CD4-positive, alpha-beta memory T cell (primary cell): ENCODE measurements around the gene MYOZ3. TPM values are rescaled to one million over a fixed set of nuclear protein-coding genes. Genes with fewer than 3 reads are reported as not detected.

Experiments
- CTCF ChIA-PET: fragments of 350-600 bp; sonication (Branson Sonifier 250); formaldehyde crosslinking; loops from one replicate; lab custom pipeline; 2021; ENCODE audit warnings: inconsistent platforms; ENCODE audit not compliant: partially characterized antibody; lab: Charles Lee
- POLR2A ChIA-PET: fragments of 350-600 bp; sonication (Branson Sonifier 250); formaldehyde crosslinking; loops from one replicate; lab custom pipeline; 2021; ENCODE audit not compliant: partially characterized antibody; lab: Charles Lee
- DNase-seq, 5 donors: peaks; one replicate each; pipeline versions ENCODE4 v3.0.0 to v3.0.0-alpha.2; 2020 to 2022; ENCODE audit warnings: mixed read lengths in 1 of 5
- H3K27ac ChIP-seq: one replicate; pipeline ENCODE4 v1.7.0; 2013; ENCODE audit warnings: low read depth, low read length
- H3K27me3 ChIP-seq: 2 replicates; pipeline ENCODE4 v1.7.0; 2013; ENCODE audit warnings: mild to moderate bottlenecking, low read length, moderate library complexity; ENCODE audit not compliant: insufficient read depth
- H3K36me3 ChIP-seq: 2 replicates; pipeline ENCODE4 v1.7.0; 2013; ENCODE audit warnings: mild to moderate bottlenecking, low read length, moderate library complexity; ENCODE audit not compliant: insufficient read depth
- H3K4me1 ChIP-seq: 2 replicates; pipeline ENCODE4 v1.7.0; 2013; ENCODE audit warnings: mild to moderate bottlenecking, low read length, moderate library complexity; ENCODE audit not compliant: insufficient read depth
- H3K4me3 ChIP-seq, 2 donors: one replicate each; pipeline ENCODE4 v1.7.0; 2013; ENCODE audit warnings: low read length in 2 of 2, mild to moderate bottlenecking in 1 of 2
- H3K9me3 ChIP-seq, 2 donors: one replicate each; pipeline ENCODE4 v1.7.0; 2013; ENCODE audit warnings: low read length in 2 of 2, control low read depth in 1 of 2; ENCODE audit not compliant: control insufficient read depth in 1 of 2
- H3K27ac Mint-ChIP-seq, 7 donors: one replicate each; pipeline ENCODE4 v1.8.0; 2020 to 2021; ENCODE audit warnings: mixed read lengths in 7 of 7, mild to moderate bottlenecking in 6 of 7, inconsistent platforms in 3 of 7, moderate library complexity in 3 of 7
- H3K27me3 Mint-ChIP-seq, 2 donors: one replicate each; pipeline ENCODE4 v1.8.0; 2020 to 2021; ENCODE audit warnings: mixed read lengths in 2 of 2
- H3K36me3 Mint-ChIP-seq, 2 donors: one replicate each; pipeline ENCODE4 v1.8.0; 2020 to 2021; ENCODE audit warnings: mixed read lengths in 2 of 2, inconsistent platforms in 1 of 2, mild to moderate bottlenecking in 1 of 2
- H3K4me1 Mint-ChIP-seq, 4 donors: one replicate each; pipeline ENCODE4 v1.8.0; 2020 to 2021; ENCODE audit warnings: mixed read lengths in 4 of 4, mild to moderate bottlenecking in 1 of 4
- H3K4me3 Mint-ChIP-seq, 8 donors: one replicate each; pipeline ENCODE4 v1.8.0; 2020 to 2021; ENCODE audit warnings: mixed read lengths in 8 of 8, mild to moderate bottlenecking in 7 of 8, moderate library complexity in 6 of 8, inconsistent platforms in 3 of 8
- H3K9me3 Mint-ChIP-seq, 8 donors: one replicate each; pipeline ENCODE4 v1.8.0; 2020 to 2021; ENCODE audit warnings: mixed read lengths in 8 of 8, mild to moderate bottlenecking in 5 of 8, inconsistent platforms in 3 of 8, moderate library complexity in 1 of 8
- intact Hi-C: fragments of 100-400 bp; cut with micrococcal nuclease; formaldehyde crosslinking; loops from one replicate; pipeline ENCODE4 v1.15.1; 2023
- polyA plus RNA-seq, 2 donors: library from polyadenylated mRNA; unstranded; fragments of 300-500 nt; fragmentation: Illumina TruSeq; gene quantifications; one replicate each; pipeline ENCODE4 v1.2.3, GENCODE V29; 2021
- total RNA-seq, 2 experiments: library from RNA; stranded (reverse); gene quantifications; one replicate each; pipeline ENCODE4 v1.2.3, GENCODE V29; 2021

The MYOZ3 gene
- total and polyA plus RNA-seq, 4 experiments from 2014 or later = not detected

DNA sequence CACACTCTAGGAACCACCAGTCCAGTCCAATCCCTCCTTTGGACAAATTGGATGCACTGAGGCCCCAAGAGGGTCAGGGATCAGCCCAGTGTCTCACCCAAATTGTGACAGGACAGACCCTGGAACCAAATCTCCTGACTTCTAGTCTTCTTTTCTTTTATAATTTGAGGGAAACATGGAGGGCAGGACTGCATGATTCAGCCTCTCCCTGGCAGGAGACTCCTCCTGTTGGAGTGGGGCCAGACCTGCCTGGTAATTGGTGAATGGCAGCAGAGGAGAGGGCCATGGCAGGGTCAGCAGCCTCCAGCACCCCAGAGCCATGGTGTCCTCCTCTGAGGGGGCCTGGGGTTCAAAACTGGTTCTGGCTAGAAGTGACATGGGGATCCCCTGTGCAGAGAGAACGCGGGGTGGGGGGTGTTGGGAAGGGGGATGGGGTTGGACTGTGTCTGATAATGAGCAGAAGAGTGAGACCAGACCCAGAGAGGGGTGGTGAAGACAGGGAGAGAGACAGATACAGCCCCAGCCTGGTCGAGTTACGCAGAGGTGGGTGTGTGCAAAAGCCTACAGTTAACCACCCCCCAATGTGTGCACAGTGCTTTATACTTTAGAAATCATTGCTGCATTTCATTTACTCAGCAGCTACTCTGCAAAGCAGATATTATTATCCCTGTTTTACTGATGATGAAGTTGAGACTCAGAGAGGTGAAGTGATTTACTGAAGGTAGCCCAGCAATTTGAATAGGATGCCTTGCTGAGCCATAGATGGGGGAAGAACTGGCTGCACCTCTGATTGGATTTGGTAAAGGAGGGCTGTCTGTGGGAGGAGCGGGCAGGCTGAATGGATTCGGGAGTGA, 24.4 kb upstream of the MYOZ3 start:
- Mint-ChIP-seq H3K27me3 (peaks cover 6 to 22% of the 10 kb centered on the region in 2 donors), H3K4me3 (no peak overlapping the region), H3K27ac (no peak overlapping the region), H3K36me3 (no peaks in the 10 kb centered on the region), H3K9me3 (peaks cover 0 to 2% (median 0%) of the 10 kb centered on the region in 8 donors), H3K4me1 (no peaks in the 10 kb centered on the region)
- H3K9me3 ChIP-seq = no peaks in the 10 kb centered on the region
- no peak overlapping the region for H3K4me3 ChIP-seq
- CTCF ChIA-PET = no interaction called here
- H3K4me1 ChIP-seq = no peaks in the 10 kb centered on the region
- intact Hi-C loops = no loop called here
- no peak for DNase-seq
- POLR2A ChIA-PET = no interaction called here
- H3K27me3 ChIP-seq = no peaks in the 10 kb centered on the region
- no peaks in the 10 kb centered on the region for H3K36me3 ChIP-seq
- no peak overlapping the region for H3K27ac ChIP-seq

DNA sequence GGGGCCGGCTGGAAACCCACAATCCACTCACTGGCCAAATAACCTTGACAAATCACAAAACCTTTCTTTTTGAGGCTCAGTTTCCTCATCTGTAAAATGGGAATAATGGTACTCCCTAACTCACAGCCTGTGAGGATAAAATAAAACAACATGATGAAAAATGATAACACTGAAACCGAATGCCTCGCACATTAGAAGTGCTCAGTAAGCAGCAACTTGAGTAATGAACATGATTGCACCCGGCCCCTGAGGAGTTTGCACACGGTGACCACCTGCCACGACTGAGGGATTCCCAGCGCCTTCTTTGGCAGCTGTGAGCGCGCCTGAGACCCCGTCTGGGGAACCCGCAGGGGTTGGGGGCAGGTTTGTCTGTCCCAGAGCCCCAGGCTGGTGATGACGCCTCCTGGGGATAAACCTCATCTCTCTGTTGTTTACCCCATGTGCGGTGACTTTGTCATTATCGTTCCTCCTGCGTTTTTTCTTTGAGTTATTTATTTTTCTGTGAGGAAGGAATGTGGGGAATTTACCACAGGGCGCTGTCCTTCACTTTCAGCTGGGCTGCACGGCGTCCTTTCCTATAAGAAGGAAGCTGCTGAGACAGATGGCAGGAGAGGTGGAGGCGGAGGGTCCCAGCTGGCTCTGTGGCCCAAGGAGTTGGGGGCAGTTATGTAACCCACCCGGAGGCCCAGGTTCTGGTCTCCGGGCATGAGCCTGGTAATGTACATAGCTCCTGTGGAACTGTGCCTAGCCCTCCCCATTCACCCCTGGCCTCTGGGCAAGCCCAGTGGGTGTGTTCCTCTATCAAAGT, 23.6 kb upstream of the MYOZ3 start:
- H3K27me3 ChIP-seq = no peaks in the 10 kb centered on the region
- H3K27me3 Mint-ChIP-seq = peaks cover 7 to 22% of the 10 kb centered on the region in 2 donors
- no peaks in the 10 kb centered on the region for H3K36me3 ChIP-seq
- ChIA-PET POLR2A (no interaction called here), CTCF (no interaction called here)
- H3K9me3 ChIP-seq = no peaks in the 10 kb centered on the region
- H3K4me3 ChIP-seq = no peak overlapping the region
- no peaks in the 10 kb centered on the region for H3K4me1 Mint-ChIP-seq
- H3K4me1 ChIP-seq = no peaks in the 10 kb centered on the region
- intact Hi-C loops = no loop called here
- H3K9me3 Mint-ChIP-seq = peaks cover 0 to 2% (median 0%) of the 10 kb centered on the region in 8 donors
- no peaks in the 10 kb centered on the region for H3K36me3 Mint-ChIP-seq
- no peak overlapping the region for H3K4me3 Mint-ChIP-seq
- H3K27ac ChIP-seq = no peak overlapping the region
- H3K27ac Mint-ChIP-seq = no peak overlapping the region
- DNase-seq = no peak

DNA sequence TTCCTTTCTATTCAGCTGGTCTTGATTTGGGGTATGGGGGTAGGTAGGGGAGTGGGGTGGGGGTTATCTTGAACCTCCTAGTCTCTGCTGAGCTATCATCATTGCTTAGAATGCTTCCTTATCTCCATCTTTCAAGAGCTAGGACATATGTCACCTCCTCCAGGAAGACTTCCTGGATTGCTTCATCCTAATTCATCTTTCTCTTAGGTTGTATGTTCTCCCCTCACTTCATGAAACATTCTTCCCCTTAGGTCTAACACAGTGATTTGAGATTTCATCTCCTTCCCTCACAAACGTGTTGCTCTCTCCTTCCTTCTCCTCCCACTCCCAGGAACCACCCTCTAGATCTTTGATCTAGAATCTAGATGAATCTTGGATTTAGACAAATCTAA, 23.0 kb upstream of the MYOZ3 start:
- Histone ChIP-seq H3K9me3 (no peaks in the 10 kb centered on the region), H3K4me3 (no peak overlapping the region), H3K27ac (no peak overlapping the region), H3K36me3 (no peaks in the 10 kb centered on the region), H3K27me3 (no peaks in the 10 kb centered on the region), H3K4me1 (no peaks in the 10 kb centered on the region)
- H3K27me3 Mint-ChIP-seq = peaks cover 7 to 18% of the 10 kb centered on the region in 2 donors
- intact Hi-C loops = no loop called here
- no peaks in the 10 kb centered on the region for H3K4me1 Mint-ChIP-seq
- no peak overlapping the region for H3K27ac Mint-ChIP-seq
- CTCF ChIA-PET = no interaction called here
- H3K36me3 Mint-ChIP-seq = no peaks in the 10 kb centered on the region
- H3K4me3 Mint-ChIP-seq = no peak overlapping the region
- DNase-seq = no peak
- peaks cover 0 to 2% (median 0%) of the 10 kb centered on the region in 8 donors for H3K9me3 Mint-ChIP-seq
- POLR2A ChIA-PET = no interaction called here

DNA sequence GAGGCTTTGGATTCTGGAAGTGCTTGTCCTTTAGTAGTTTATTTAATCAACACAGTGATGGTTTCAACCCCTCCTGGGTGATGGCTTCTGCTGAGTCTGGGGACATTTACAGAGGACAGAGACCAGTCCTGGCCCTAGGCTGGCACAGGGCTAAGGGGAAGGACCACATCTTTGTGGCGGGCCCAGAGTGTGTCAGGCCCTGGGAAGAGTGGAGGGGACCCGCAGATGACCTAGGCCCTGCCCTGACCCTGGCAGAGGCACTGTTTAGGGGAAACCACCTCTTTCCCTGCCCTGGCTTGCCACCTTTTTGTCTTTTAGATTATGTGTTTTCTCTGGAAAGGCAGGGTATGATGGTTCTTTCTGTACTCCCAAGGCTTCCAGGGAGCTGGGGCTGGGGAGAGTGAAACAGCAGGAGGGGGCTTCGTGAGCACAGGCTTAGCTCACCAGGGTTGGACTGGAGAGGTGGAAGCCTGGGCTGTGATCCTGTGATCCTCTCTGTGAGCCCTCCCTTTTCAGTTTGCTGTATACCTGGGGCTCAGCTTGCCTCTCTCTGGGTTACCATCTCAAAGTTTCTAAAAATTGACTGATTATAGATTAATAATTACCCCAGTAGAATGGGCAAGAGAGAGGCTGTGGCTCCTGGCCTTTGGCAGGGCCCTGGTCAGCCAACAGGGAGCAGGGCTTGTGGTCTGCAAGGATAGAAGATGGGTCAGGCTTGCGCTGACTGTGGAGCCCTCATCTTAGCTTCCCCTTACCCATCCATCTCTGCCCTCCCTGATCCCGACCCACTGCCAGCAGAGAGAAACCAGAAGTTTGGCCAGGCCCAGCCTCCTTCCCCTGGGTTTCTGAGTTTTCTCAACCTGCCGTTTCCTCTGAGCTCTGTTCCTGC, 22.3 kb upstream of the MYOZ3 start:
- Mint-ChIP-seq H3K4me3 (no peak overlapping the region), H3K27ac (peak overlapping the region in 1 of 7 donors; percentile 52), H3K9me3 (peaks cover 0 to 2% (median 0%) of the 10 kb centered on the region in 8 donors), H3K36me3 (no peaks in the 10 kb centered on the region), H3K4me1 (no peaks in the 10 kb centered on the region), H3K27me3 (peaks cover 7 to 16% of the 10 kb centered on the region in 2 donors)
- Histone ChIP-seq H3K27ac (no peak overlapping the region), H3K9me3 (no peaks in the 10 kb centered on the region), H3K27me3 (no peaks in the 10 kb centered on the region), H3K36me3 (no peaks in the 10 kb centered on the region), H3K4me3 (no peak overlapping the region), H3K4me1 (no peaks in the 10 kb centered on the region)
- DNase-seq = no peak
- ChIA-PET CTCF (no interaction called here), POLR2A (no interaction called here)
- intact Hi-C loops = no loop called here

DNA sequence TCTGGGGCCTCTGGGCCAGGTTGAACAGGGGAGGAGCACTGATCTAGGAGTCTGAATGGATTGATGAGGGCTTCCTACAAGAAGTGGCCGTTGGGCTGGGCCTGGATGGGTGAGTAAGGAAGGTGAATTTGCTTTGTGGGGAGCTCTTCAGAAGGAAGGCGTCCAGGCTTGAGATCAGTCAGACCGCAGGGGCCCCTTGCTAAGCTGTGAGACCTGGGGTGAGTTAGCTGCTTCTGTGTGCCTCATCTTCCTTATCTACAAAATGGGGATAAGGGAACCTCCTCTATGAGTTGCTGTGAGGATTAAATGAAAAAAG, 21.7 kb upstream of the MYOZ3 start:
- CTCF ChIA-PET = no interaction called here
- Mint-ChIP-seq H3K27ac (no peak overlapping the region), H3K27me3 (peaks cover 7 to 16% of the 10 kb centered on the region in 2 donors), H3K4me1 (no peaks in the 10 kb centered on the region), H3K4me3 (no peak overlapping the region), H3K9me3 (peaks cover 0 to 2% (median 0%) of the 10 kb centered on the region in 8 donors), H3K36me3 (no peaks in the 10 kb centered on the region)
- no peaks in the 10 kb centered on the region for H3K36me3 ChIP-seq
- DNase-seq = no peak
- intact Hi-C loops = no loop called here
- POLR2A ChIA-PET = no interaction called here
- H3K27ac ChIP-seq = no peak overlapping the region
- no peak overlapping the region for H3K4me3 ChIP-seq
- H3K4me1 ChIP-seq = no peaks in the 10 kb centered on the region
- no peaks in the 10 kb centered on the region for H3K27me3 ChIP-seq
- no peaks in the 10 kb centered on the region for H3K9me3 ChIP-seq

DNA sequence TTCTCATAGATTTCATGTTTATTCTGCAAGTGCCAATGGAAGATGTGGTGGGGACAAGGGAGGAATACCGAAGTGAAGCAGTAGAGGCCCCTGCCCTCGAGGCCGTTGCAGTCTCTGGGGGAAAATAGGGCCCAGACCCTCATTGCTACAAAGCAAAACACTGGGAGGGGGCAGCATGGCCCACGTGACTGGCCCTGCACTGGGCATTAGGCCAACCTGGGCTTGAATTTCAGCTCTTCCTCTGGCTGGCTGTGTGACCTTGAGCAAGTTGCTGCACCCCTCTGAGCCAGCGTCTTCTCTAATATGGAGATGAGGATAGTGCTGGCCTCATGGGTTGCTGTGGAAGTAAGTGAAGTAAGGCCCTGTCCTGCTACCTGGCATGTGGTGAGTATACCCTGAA, 21.3 kb upstream of the MYOZ3 start:
- ChIA-PET CTCF (no interaction called here), POLR2A (no interaction called here)
- H3K36me3 Mint-ChIP-seq = no peaks in the 10 kb centered on the region
- H3K27me3 Mint-ChIP-seq = peaks cover 7 to 16% of the 10 kb centered on the region in 2 donors
- no peaks in the 10 kb centered on the region for H3K9me3 ChIP-seq
- no peak for DNase-seq
- no peak overlapping the region for H3K27ac ChIP-seq
- no peaks in the 10 kb centered on the region for H3K36me3 ChIP-seq
- H3K9me3 Mint-ChIP-seq = peaks cover 0 to 2% (median 0%) of the 10 kb centered on the region in 8 donors
- H3K4me3 ChIP-seq = no peak overlapping the region
- intact Hi-C loops = no loop called here
- H3K4me1 ChIP-seq = no peaks in the 10 kb centered on the region
- no peak overlapping the region for H3K4me3 Mint-ChIP-seq
- H3K27me3 ChIP-seq = no peaks in the 10 kb centered on the region
- no peak overlapping the region for H3K27ac Mint-ChIP-seq
- H3K4me1 Mint-ChIP-seq = no peaks in the 10 kb centered on the region
